Right cardiac atrium (tissue), 5 donors: ENCODE data around the gene RAPGEFL1. TPM values are rescaled to one million over a fixed set of nuclear protein-coding genes. Genes with fewer than 3 reads are reported as not detected.

Experiments
- ATAC-seq, 2 donors: fragments of 200-7000 bp; cut with Tn5 transposase; one replicate each; pipeline versions ENCODE4 v1.8.0 to v1.9.1; 2020; ENCODE audit warnings: moderate library complexity in 2 of 2, mild to moderate bottlenecking in 1 of 2
- DNase-seq, 3 donors: peaks; one replicate each; pipeline ENCODE4 v3.0.0-alpha.2; 2020
- H3K27ac ChIP-seq: one replicate; pipeline ENCODE4 v1.5.1; 2013; ENCODE audit warnings: mild to moderate bottlenecking, low read length, control low read depth, moderate library complexity
- H3K27me3 ChIP-seq: one replicate; pipeline ENCODE4 v1.6.1; 2013; ENCODE audit not compliant: control insufficient read depth, insufficient read depth
- H3K4me1 ChIP-seq: one replicate; pipeline ENCODE4 v1.6.1; 2013; ENCODE audit warnings: low read length; ENCODE audit not compliant: control insufficient read depth, insufficient read depth
- H3K4me3 ChIP-seq: one replicate; pipeline ENCODE4 v1.5.1; 2013; ENCODE audit warnings: low read length, control low read depth
- H3K9me3 ChIP-seq: one replicate; pipeline ENCODE4 v1.6.1; 2013; ENCODE audit warnings: low read length; ENCODE audit not compliant: control insufficient read depth
- WGBS: extraction: QIAGEN DNeasy Blood & Tissue Kit; methylation state at CpG from one replicate; pipeline ENCODE4 v1.1.7; 2013; 5-methylcytosine and 5-hydroxymethylcytosine counted together
- intact Hi-C, 4 donors: fragments of 100-400 bp; cut with DNase I; formaldehyde crosslinking; loops; one replicate each; pipeline versions ENCODE4 v1.11.0 to v1.14.0; 2022 to 2023
- polyA plus RNA-seq: library from polyadenylated mRNA; stranded (reverse); fragments of 200-250 nt; gene quantifications from one replicate; pipeline ENCODE4 v1.2.3, GENCODE V29; 2013
- total RNA-seq, 4 donors: library from RNA; stranded (reverse); fragmentation: NEBNext Ultra II Directional; extraction: Animal tissue kit (Norgen Biotek cat#: 25700); gene quantifications; one replicate each; pipeline ENCODE4 v1.2.1, GENCODE V29; 2021
- donor health status: healthy with polysubstance abuse.
- donor health status: DM: no; HTN: yes; CAD: no.
- donor health status: DM: no; HTN: no; CAD: no.
- donor health status: DM: no; HTN: yes; CAD: no; lungs with severe emphysema.
- donor health status: DM: yes; HTN: yes; CAD: no.

RAPGEFL1 gene
- total and polyA plus RNA-seq, 5 donors: 2.7 to 5.6 (median 3.8) TPM

GRCh38 chr17:40173778-40174135 is 3.5 kb upstream of the RAPGEFL1 start:
- DNase-seq (no peak), ATAC-seq (no peak)
- intact Hi-C loops: no loop called here
- Histone ChIP-seq H3K9me3 (no peaks in the 10 kb centered on the region), H3K27ac (no peak overlapping the region), H3K27me3 (no peaks in the 10 kb centered on the region), H3K4me3 (no peak overlapping the region), H3K4me1 (no peaks in the 10 kb centered on the region)
- WGBS: 73% methylated on average over 3 of the region's 3 CpGs

GRCh38 chr17:40174514-40174913 is 2.8 kb upstream of the RAPGEFL1 start:
- intact Hi-C loops: no loop called here
- 91% methylated on average over 1 of the region's 1 CpG for WGBS
- ATAC-seq: no peak
- H3K4me3 ChIP-seq: no peak overlapping the region
- no peak for DNase-seq
- no peaks in the 10 kb centered on the region for H3K9me3 ChIP-seq
- no peaks in the 10 kb centered on the region for H3K27me3 ChIP-seq
- H3K27ac ChIP-seq: no peak overlapping the region
- H3K4me1 ChIP-seq: no peaks in the 10 kb centered on the region

GRCh38 chr17:40175928-40176753 is 1.1 kb upstream of the RAPGEFL1 start:
- Histone ChIP-seq H3K4me1 (no peaks in the 10 kb centered on the region), H3K27me3 (no peaks in the 10 kb centered on the region), H3K4me3 (no peak overlapping the region), H3K27ac (no peak overlapping the region), H3K9me3 (no peaks in the 10 kb centered on the region)
- ATAC-seq (no peak), DNase-seq (no peak)
- 92% methylated on average over 7 of the region's 7 CpGs for WGBS
- intact Hi-C loops: no loop called here

- H3K27ac ChIP-seq: no peak overlapping the region
- intact Hi-C loops: no loop called here
- peak in 1 of 2 donors; percentile 7 for ATAC-seq
- no peaks in the 10 kb centered on the region for H3K4me1 ChIP-seq
- H3K9me3 ChIP-seq: no peaks in the 10 kb centered on the region
- no peak for DNase-seq
- no peaks in the 10 kb centered on the region for H3K27me3 ChIP-seq
- H3K4me3 ChIP-seq: no peak overlapping the region
- 84% methylated on average over 2 of the region's 2 CpGs for WGBS
These were observed 538 bp upstream of the RAPGEFL1 start for GRCh38 chr17:40176754-40177110.

- 53% methylated on average over 46 of the region's 46 CpGs for WGBS
- H3K4me3 ChIP-seq: peak overlapping the region; percentile 56
These were observed 841 bp downstream of the RAPGEFL1 start for GRCh38 chr17:40178021-40178601.

DNA sequence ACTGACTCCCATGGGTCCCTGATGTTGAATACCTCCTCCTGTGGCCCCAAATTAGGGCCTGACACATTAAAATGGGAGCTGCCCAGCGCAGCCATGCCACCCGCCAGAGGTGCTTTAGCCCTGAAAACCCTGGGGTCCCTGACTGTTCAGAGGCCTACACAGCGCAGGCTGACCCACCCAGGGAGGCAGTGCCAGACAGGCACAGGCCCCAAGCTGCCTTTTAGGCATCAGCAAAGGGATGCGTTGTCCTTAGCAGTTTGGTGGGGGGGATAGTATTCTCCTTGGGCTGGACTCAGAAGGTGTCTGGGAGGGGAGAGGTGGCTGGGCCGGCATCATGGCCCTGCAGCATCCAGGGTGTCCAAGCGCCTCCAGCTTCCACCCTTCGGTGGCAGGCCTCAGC is 1.4 kb downstream of the RAPGEFL1 start:
- Histone ChIP-seq H3K4me3 (no peak overlapping the region), H3K9me3 (no peaks in the 10 kb centered on the region), H3K27me3 (no peaks in the 10 kb centered on the region), H3K4me1 (no peaks in the 10 kb centered on the region), H3K27ac (no peak overlapping the region)
- WGBS: 95% methylated on average over 7 of the region's 7 CpGs
- intact Hi-C loops: no loop called here
- DNase-seq: no peak
- ATAC-seq: no peak

More at GRCh38 chr17:40178021-40178601, 841 bp downstream of the RAPGEFL1 start:
- H3K4me1 ChIP-seq: no peaks in the 10 kb centered on the region
- DNase-seq: peak in 2 of 3 donors; percentile 61 to 67
- H3K27me3 ChIP-seq: no peaks in the 10 kb centered on the region
- no peaks in the 10 kb centered on the region for H3K9me3 ChIP-seq
- ATAC-seq: peak; percentile 6 to 8
- H3K27ac ChIP-seq: no peak overlapping the region
- intact Hi-C loops: no loop called here

DNA sequence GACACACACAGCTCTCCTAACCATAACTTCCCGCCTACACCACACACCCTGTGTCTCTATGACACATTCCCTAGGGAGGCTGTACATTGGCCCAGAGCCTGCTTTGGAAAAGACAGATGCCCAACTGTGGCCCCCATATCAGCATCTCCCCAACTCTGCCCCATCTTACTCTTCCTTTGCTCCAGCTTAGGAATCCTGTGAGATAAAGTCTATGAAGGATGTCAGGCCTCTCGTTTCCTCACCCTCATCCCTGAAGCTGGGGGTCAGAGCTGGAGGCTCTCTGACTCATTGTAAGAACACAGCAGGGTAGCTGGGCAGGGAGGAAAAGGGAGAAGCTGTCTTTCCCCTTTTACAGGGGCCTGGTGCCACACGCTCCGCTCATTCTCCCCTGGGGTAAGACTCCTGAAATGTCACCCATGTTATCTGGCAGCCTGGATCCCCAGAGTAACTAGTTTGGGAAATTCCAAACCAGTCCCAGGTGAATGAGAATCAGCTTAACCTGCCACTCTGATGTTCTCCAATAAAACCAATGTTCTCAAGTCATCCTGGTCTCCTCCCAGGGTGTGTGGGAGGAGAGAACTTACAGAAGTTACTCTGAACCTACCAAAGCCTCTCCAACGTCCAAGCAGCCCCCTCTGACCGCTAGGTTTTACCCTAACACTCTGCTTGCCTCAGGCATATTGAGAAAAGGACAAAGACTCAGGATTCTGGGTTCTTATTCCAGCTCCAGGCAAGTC is 2.8 kb downstream of the RAPGEFL1 start:
- Histone ChIP-seq H3K27me3 (no peaks in the 10 kb centered on the region), H3K9me3 (no peaks in the 10 kb centered on the region), H3K27ac (no peak overlapping the region), H3K4me3 (no peak overlapping the region), H3K4me1 (no peaks in the 10 kb centered on the region)
- intact Hi-C loops: no loop called here
- no peak for DNase-seq
- ATAC-seq: no peak
- WGBS: 79% methylated on average over 6 of the region's 6 CpGs

DNA sequence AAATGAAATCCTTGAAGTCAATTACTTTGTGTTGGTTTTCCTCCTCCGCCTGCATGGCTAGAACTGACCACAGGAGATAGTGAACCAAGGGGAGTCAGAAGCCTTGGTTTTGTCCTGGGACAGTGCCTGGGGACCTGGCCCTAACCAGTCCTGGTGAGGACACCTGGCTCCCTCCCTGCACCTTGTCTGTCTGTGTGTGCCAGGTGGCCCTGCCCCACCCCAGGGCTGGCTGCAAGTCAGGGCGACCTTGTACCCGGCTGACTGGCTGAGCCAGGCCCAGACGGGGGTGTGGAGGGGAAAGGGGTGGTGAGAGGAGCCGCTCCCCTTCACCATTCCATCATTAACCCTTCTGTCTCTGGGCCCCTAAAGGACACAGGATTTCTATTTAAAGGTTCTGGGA is 3.4 kb downstream of the RAPGEFL1 start:
- Histone ChIP-seq H3K4me3 (no peak overlapping the region), H3K9me3 (no peaks in the 10 kb centered on the region), H3K27me3 (no peaks in the 10 kb centered on the region), H3K4me1 (no peaks in the 10 kb centered on the region), H3K27ac (no peak overlapping the region)
- peak in 1 of 2 donors; percentile 25 for ATAC-seq
- no peak for DNase-seq
- WGBS: 58% methylated on average over 5 of the region's 5 CpGs
- intact Hi-C loops: no loop called here

DNA sequence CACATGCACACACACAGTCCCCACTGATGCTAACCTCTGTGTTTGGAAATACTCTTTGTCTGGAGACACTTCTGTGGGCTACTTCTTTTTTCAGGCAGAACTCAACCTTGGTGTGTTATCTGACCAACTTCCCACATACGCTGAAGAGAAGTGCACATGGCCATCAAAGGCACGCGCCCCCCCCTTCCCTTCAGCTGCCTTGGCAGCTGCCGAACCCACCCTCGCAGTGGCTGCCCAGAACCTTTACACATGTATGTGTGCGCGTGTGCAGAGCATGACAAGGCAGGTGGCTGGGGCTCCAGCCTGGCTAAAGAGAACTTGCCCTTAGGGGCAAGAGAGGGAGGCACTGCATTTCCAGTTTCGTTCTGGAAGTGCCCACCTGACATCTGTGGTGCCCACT is 3.9 kb downstream of the RAPGEFL1 start:
- Histone ChIP-seq H3K27ac (no peak overlapping the region), H3K4me1 (no peaks in the 10 kb centered on the region), H3K4me3 (no peak overlapping the region), H3K9me3 (no peaks in the 10 kb centered on the region), H3K27me3 (no peaks in the 10 kb centered on the region)
- intact Hi-C loops: no loop called here
- no peak for ATAC-seq
- DNase-seq: no peak
- WGBS: 69% methylated on average over 8 of the region's 8 CpGs

DNA sequence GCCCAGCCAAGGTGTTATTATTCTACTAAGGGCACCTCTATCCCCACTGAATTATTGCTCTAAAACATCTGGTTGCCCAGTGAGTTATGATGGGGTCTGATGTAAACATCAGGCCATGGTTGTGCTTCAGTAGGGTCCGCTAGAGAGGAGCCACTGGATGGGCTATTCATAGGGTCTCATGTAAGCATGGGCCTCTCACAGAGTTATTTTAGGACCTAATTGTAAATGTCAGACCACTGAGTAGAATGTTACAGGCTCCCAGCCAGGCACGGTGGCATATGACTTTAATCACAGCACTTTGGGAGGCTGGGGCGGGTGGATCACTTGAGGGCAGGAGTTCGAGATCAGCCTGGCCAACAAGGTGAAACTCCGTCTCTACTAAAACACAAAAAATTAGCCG is 5.3 kb downstream of the RAPGEFL1 start:
- Histone ChIP-seq H3K4me3 (no peak overlapping the region), H3K4me1 (no peaks in the 10 kb centered on the region), H3K9me3 (no peaks in the 10 kb centered on the region), H3K27me3 (no peaks in the 10 kb centered on the region), H3K27ac (no peak overlapping the region)
- DNase-seq (no peak), ATAC-seq (no peak)
- WGBS: 75% methylated on average over 6 of the region's 6 CpGs
- intact Hi-C loops: no loop called here

- no peaks in the 10 kb centered on the region for H3K4me1 ChIP-seq
- H3K27me3 ChIP-seq: no peaks in the 10 kb centered on the region
- ATAC-seq (no peak), DNase-seq (no peak)
- intact Hi-C loops: no loop called here
- no peak overlapping the region for H3K27ac ChIP-seq
- no peaks in the 10 kb centered on the region for H3K9me3 ChIP-seq
- 89% methylated on average over 3 of the region's 3 CpGs for WGBS
- no peak overlapping the region for H3K4me3 ChIP-seq
These were observed 10.0 kb downstream of the RAPGEFL1 start for GRCh38 chr17:40187238-40187637.
